DOHH2 (cell line): ENCODE results near the gene MAP2.

Experiments
- H3F3A ChIP-seq: fragments of 200-600 bp; sonication (generic), shearing (Covaris generic); 2 replicates; pipeline ENCODE4 v1.6.0; 2016; ENCODE audit warnings: antibody characterized with exemption, mild to moderate bottlenecking; ENCODE audit not compliant: control insufficient read depth, insufficient read depth
- H3K27ac ChIP-seq: fragments of 200-600 bp; sonication (generic); 2 replicates; pipeline ENCODE4 v1.5.1; 2014; ENCODE audit warnings: low read depth, mild to moderate bottlenecking, low read length, moderate library complexity
- H3K27me3 ChIP-seq: fragments of 200-600 bp; sonication (generic); 2 replicates; pipeline ENCODE4 v1.6.1; 2014; ENCODE audit warnings: mild to moderate bottlenecking, low read length, mixed read lengths; ENCODE audit not compliant: control insufficient read depth
- H3K36me3 ChIP-seq: fragments of 200-600 bp; sonication (generic); 2 replicates; pipeline ENCODE4 v1.6.1; 2014; ENCODE audit warnings: mild to moderate bottlenecking, low read length, moderate library complexity, mixed read lengths; ENCODE audit not compliant: control insufficient read depth
- H3K4me1 ChIP-seq: fragments of 200-600 bp; sonication (generic); 2 replicates; pipeline ENCODE4 v1.6.1; 2014; ENCODE audit warnings: mild to moderate bottlenecking, low read length, mixed read lengths; ENCODE audit not compliant: control insufficient read depth
- H3K4me2 ChIP-seq: fragments of 200-600 bp; sonication (generic); 2 replicates; pipeline ENCODE4 v1.6.0; 2014; ENCODE audit warnings: mild to moderate bottlenecking, low read length, moderate library complexity
- H3K4me3 ChIP-seq: fragments of 200-600 bp; sonication (generic); 2 replicates; pipeline ENCODE4 v1.5.1; 2014; ENCODE audit warnings: mild to moderate bottlenecking, low read length, mixed read lengths
- H3K79me2 ChIP-seq: fragments of 200-600 bp; sonication (generic); 2 replicates; pipeline ENCODE4 v1.6.1; 2014; ENCODE audit warnings: mild to moderate bottlenecking, low read length, mixed read lengths; ENCODE audit not compliant: control insufficient read depth
- H3K9me2 ChIP-seq: fragments of 200-600 bp; sonication (generic); replicated peaks from 2 replicates; pipeline ENCODE4 v1.6.1; 2014; ENCODE audit warnings: mild to moderate bottlenecking, low read length, mixed read lengths; ENCODE audit not compliant: control insufficient read depth
- H3K9me3 ChIP-seq: fragments of 200-600 bp; sonication (generic); 2 replicates; pipeline ENCODE4 v1.6.1; 2014; ENCODE audit warnings: antibody characterized with exemption, low read length, mixed read lengths; ENCODE audit not compliant: control insufficient read depth, insufficient read depth
- H4K20me1 ChIP-seq: fragments of 200-600 bp; sonication (generic); 2 replicates; pipeline ENCODE4 v1.6.0; 2014; ENCODE audit warnings: low read depth, mild to moderate bottlenecking, antibody characterized with exemption, low read length, moderate library complexity; ENCODE audit not compliant: control insufficient read depth, insufficient read depth
- EZH2phosphoT487 ChIP-seq: fragments of 200-600 bp; sonication (generic); IDR thresholded peaks from 2 replicates; pipeline ENCODE4 v1.6.1; 2017; ENCODE audit warnings: borderline replicate concordance, mild to moderate bottlenecking, antibody characterized with exemption, low read length, moderate library complexity, mixed read lengths
- TF ChIP-seq, protein P1 (sequence below): fragments of 200-600 bp; sonication (generic); IDR thresholded peaks from one replicate; pipeline ENCODE4 v1.5.1; 2014; ENCODE audit warnings: antibody characterized with exemption, mild to moderate bottlenecking, low read depth, low read length; ENCODE audit not compliant: poor library complexity, severe bottlenecking

Gene MAP2

DNA sequence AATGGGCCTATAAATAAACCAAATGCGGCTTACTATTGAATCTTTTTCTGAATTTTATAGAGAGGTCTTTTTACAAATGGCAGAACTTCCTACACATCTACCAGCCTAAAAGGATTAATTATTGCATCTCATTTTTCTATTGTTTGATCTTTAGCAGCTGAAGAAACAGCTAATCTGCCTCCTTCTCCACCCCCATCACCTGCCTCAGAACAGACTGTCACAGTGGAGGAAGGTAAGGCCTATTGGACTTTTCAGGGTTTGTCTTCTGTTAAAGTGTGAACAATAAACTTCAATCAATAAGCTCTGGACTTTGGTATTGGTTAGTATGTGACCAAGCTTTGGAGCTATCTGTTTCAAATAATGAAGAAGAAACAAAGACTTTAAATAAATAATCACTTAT is 256.7 kb downstream of the MAP2 start:
- Histone ChIP-seq H3K27ac (no peak overlapping the region), H3F3A (no peaks in the 10 kb centered on the region), H3K4me1 (no peaks in the 10 kb centered on the region), H3K79me2 (no peaks in the 10 kb centered on the region), H3K4me2 (no peak overlapping the region), H3K9me2 (no peaks in the 10 kb centered on the region), H3K27me3 (no peaks in the 10 kb centered on the region), H3K36me3 (no peaks in the 10 kb centered on the region), H3K4me3 (no peak overlapping the region), H4K20me1 (no peaks in the 10 kb centered on the region), H3K9me3 (no peaks in the 10 kb centered on the region)
- TF ChIP-seq, protein P1, sequence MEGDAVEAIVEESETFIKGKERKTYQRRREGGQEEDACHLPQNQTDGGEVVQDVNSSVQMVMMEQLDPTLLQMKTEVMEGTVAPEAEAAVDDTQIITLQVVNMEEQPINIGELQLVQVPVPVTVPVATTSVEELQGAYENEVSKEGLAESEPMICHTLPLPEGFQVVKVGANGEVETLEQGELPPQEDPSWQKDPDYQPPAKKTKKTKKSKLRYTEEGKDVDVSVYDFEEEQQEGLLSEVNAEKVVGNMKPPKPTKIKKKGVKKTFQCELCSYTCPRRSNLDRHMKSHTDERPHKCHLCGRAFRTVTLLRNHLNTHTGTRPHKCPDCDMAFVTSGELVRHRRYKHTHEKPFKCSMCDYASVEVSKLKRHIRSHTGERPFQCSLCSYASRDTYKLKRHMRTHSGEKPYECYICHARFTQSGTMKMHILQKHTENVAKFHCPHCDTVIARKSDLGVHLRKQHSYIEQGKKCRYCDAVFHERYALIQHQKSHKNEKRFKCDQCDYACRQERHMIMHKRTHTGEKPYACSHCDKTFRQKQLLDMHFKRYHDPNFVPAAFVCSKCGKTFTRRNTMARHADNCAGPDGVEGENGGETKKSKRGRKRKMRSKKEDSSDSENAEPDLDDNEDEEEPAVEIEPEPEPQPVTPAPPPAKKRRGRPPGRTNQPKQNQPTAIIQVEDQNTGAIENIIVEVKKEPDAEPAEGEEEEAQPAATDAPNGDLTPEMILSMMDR, result no peak
- no peak for TF ChIP-seq EZH2phosphoT487

DNA sequence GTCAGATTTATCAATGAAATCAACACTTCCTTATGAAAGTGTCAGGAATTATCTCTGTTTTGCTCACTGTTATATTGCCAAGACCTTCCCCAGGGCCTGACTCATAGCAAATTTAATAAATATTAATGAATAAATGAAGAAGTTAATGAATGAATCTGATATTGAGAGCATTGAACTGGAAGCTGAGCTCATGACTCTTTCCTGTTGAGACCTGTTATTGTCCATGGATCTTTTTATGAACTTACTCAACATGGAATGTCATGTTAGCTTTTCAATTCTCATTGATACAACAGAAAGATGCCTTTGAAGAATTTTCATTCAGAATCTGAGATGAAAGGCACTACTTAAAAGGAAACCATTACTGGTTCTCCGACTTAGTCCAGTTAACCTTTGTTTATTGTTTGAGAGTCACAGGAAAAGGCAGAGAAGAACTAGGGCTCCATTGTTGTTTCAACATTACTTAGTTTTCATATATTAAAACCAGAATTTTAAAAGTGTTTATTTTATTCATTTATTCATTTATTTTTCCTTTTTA is 257.4 kb downstream of the MAP2 start:
- Histone ChIP-seq H3K79me2 (no peaks in the 10 kb centered on the region), H3K4me2 (no peak overlapping the region), H3K4me1 (no peaks in the 10 kb centered on the region), H3K9me2 (no peaks in the 10 kb centered on the region), H3K27ac (no peak overlapping the region), H3K36me3 (no peaks in the 10 kb centered on the region), H4K20me1 (no peaks in the 10 kb centered on the region), H3K27me3 (no peaks in the 10 kb centered on the region), H3F3A (no peaks in the 10 kb centered on the region), H3K4me3 (no peak overlapping the region), H3K9me3 (no peaks in the 10 kb centered on the region)
- TF ChIP-seq EZH2phosphoT487, result no peak
- TF ChIP-seq, protein P1, result no peak

DNA sequence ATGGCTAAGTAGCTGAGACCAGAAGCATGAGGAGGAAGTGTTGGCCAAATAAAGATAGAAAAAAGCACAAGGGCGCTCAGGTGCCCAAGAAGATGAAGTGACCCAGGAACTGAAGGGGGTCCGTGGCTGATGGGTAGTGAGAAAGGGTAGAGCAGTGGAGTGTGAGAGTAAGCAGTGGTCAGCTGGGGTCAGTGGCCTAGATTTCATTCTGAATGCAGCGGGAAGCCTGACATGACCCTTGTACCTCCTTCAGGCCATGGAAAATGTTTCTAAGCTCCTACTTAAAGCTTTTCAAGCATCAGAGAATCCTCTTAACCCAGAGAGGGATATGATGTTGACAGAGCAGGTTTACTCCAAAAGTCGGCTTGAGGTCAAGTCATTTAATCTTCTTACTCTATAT is 258.8 kb downstream of the MAP2 start:
- no peaks in the 10 kb centered on the region for H3K9me3 ChIP-seq
- no peaks in the 10 kb centered on the region for H3K79me2 ChIP-seq
- H3K27ac ChIP-seq, result no peak overlapping the region
- no peaks in the 10 kb centered on the region for H3K4me1 ChIP-seq
- H3F3A ChIP-seq, result no peaks in the 10 kb centered on the region
- TF ChIP-seq, protein P1, result no peak
- no peak for TF ChIP-seq EZH2phosphoT487
- H3K4me3 ChIP-seq, result no peak overlapping the region
- H3K36me3 ChIP-seq, result no peaks in the 10 kb centered on the region
- H3K27me3 ChIP-seq, result no peaks in the 10 kb centered on the region
- no peak overlapping the region for H3K4me2 ChIP-seq
- no peaks in the 10 kb centered on the region for H3K9me2 ChIP-seq
- no peaks in the 10 kb centered on the region for H4K20me1 ChIP-seq
